Mesothelial cell of epicardium (in vitro differentiated cells): ENCODE measurements around the gene PLXNA2. TPM values are rescaled to one million over a fixed set of nuclear protein-coding genes. Genes with fewer than 3 reads are reported as not detected.

Experiments used
- DNase-seq, 2 experiments: peaks; one replicate each; pipeline ENCODE4 v3.0.0; 2021; ENCODE audit warnings: low spot score in 2 of 2; ENCODE audit not compliant: unreplicated experiment in 2 of 2
- H3K27ac Mint-ChIP-seq: 2 replicates; pipeline ENCODE4 v1.8.0; 2021; ENCODE audit warnings: mixed read lengths
- H3K27me3 Mint-ChIP-seq: 2 replicates; pipeline ENCODE4 v1.8.0; 2021; ENCODE audit warnings: low read depth, mixed read lengths
- H3K36me3 Mint-ChIP-seq: 2 replicates; pipeline ENCODE4 v1.8.0; 2021; ENCODE audit warnings: mixed read lengths
- H3K4me1 Mint-ChIP-seq: 2 replicates; pipeline ENCODE4 v1.8.0; 2021; ENCODE audit warnings: mixed read lengths
- H3K4me3 Mint-ChIP-seq: 2 replicates; pipeline ENCODE4 v1.8.0; 2021; ENCODE audit warnings: mild to moderate bottlenecking, moderate library complexity, mixed read lengths
- H3K9me3 Mint-ChIP-seq: 2 replicates; pipeline ENCODE4 v1.8.0; 2021; ENCODE audit warnings: mixed read lengths
- total RNA-seq: library from RNA; stranded (reverse); gene quantifications from 3 replicates; pipeline ENCODE4 v1.2.1, GENCODE V29; 2021
- TF ChIP-seq, protein P1 (sequence below): fragments of 200-600 bp; sonication (generic); IDR thresholded peaks from one replicate; pipeline ENCODE4 v1.5.0; 2021; ENCODE audit warnings: antibody characterized with exemption; ENCODE audit not compliant: unreplicated experiment

PLXNA2 gene
- total RNA-seq, 1 donor from 2014 or later: 14.7 TPM

DNA sequence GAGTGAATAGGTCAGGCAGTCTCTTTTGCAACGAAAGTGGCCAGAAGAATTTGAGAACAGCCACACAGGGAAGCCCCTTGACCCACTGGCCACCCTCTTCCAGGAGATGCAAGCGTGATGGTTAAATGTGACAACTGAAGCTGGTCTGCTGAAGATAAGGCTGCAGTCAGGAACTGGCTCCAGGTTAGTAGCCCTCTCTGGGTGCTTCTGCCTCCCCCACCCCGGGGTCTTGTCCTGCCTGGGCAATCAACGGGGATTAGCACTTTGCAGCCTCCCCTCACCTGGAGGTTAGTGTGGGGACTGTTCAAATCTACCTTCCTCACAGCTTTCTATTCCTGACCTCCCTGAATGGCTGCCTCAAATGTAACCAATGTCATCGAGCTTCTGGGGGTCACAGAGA lies 125.9 kb downstream of the PLXNA2 start:
- peaks cover 8% of the 10 kb centered on the region for H3K4me1 Mint-ChIP-seq
- H3K27ac Mint-ChIP-seq: no peak overlapping the region
- H3K36me3 Mint-ChIP-seq: no peaks in the 10 kb centered on the region
- TF ChIP-seq, protein P1, sequence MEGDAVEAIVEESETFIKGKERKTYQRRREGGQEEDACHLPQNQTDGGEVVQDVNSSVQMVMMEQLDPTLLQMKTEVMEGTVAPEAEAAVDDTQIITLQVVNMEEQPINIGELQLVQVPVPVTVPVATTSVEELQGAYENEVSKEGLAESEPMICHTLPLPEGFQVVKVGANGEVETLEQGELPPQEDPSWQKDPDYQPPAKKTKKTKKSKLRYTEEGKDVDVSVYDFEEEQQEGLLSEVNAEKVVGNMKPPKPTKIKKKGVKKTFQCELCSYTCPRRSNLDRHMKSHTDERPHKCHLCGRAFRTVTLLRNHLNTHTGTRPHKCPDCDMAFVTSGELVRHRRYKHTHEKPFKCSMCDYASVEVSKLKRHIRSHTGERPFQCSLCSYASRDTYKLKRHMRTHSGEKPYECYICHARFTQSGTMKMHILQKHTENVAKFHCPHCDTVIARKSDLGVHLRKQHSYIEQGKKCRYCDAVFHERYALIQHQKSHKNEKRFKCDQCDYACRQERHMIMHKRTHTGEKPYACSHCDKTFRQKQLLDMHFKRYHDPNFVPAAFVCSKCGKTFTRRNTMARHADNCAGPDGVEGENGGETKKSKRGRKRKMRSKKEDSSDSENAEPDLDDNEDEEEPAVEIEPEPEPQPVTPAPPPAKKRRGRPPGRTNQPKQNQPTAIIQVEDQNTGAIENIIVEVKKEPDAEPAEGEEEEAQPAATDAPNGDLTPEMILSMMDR: no peak
- no peak overlapping the region for H3K4me3 Mint-ChIP-seq
- DNase-seq: no peak
- no peaks in the 10 kb centered on the region for H3K9me3 Mint-ChIP-seq
- no peaks in the 10 kb centered on the region for H3K27me3 Mint-ChIP-seq

DNA sequence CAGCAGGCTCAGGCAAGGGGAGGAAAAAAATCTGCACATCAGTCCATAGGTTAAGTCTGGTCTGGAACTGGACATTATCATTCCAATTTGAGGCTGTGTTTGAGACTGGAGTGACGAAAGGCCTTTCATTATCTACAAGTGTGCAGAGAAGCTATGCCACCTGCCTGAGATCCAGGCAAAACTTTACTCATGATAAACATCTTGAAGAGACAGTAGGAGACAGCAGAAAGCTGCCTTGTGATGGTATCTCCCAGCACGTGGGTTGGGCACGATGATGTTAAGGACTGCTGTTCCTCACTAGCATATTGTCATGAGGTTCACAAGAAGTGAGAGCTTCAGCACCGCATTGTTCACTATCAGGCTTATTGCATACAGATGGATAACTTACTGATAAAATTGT lies 126.4 kb downstream of the PLXNA2 start:
- no peaks in the 10 kb centered on the region for H3K27me3 Mint-ChIP-seq
- no peak overlapping the region for H3K4me3 Mint-ChIP-seq
- H3K4me1 Mint-ChIP-seq: peaks cover 8% of the 10 kb centered on the region
- H3K9me3 Mint-ChIP-seq: no peaks in the 10 kb centered on the region
- DNase-seq: no peak
- no peaks in the 10 kb centered on the region for H3K36me3 Mint-ChIP-seq
- no peak overlapping the region for H3K27ac Mint-ChIP-seq
- TF ChIP-seq, protein P1: no peak

DNA sequence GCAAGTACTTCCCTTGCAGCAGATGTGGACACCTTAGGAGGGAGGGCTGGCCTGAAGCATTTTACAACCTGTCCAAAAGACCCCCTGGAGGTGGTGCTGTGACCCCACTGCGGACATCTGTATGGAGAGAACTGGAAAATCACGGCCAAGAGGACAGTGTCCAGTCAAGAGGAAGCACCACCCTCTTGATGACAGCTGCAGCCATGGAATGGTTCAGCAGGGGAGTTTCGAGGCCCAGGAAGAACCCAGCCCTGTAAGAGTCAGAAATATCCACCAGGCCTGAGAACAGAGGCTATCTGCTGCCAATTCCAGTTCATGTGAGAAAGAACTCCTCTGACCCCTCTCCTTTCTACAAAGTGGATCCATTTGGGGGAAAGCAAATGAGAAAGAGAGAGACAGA lies 126.8 kb downstream of the PLXNA2 start:
- DNase-seq: no peak
- Mint-ChIP-seq H3K27ac (no peak overlapping the region), H3K27me3 (no peaks in the 10 kb centered on the region), H3K4me3 (no peak overlapping the region), H3K36me3 (no peaks in the 10 kb centered on the region), H3K9me3 (no peaks in the 10 kb centered on the region), H3K4me1 (peaks cover 12% of the 10 kb centered on the region)
- TF ChIP-seq, protein P1: no peak

DNA sequence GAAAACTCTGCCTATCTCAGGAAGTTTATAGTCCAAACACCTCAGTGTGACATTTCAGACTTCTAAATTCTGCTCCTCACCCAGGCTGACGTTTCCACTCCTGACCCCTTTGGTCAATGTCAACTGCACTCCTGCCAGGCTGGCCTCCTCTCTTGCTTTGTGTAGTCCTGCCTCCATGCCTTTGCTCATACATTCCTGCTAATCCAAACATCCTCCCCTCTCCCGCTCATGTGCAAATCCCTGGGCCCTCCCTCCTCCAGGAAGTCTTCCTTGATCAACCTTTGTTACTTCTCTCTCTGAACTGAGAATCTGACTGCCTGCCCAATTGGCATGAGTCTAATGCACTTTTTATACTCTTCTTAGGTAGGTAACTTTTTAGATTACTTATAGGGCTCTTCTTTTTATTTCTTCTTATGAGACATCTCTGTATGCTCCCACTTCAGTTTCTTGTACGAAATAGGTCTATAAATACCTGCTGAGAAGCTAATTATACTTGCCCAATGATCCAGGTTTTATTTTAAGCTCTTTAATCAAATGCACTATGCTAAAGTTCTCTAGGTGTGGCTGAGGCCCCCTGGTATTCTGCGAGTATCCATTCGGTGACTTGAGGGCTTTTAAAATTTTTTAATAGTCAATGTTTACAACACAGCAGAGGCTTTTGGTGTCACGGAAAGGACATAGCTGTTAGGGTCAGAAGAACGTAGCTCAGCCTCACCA lies 128.1 kb downstream of the PLXNA2 start:
- no peak for DNase-seq
- no peak overlapping the region for H3K4me3 Mint-ChIP-seq
- TF ChIP-seq, protein P1: no peak
- H3K36me3 Mint-ChIP-seq: no peaks in the 10 kb centered on the region
- no peak overlapping the region for H3K27ac Mint-ChIP-seq
- no peaks in the 10 kb centered on the region for H3K9me3 Mint-ChIP-seq
- peaks cover 21% of the 10 kb centered on the region for H3K4me1 Mint-ChIP-seq
- H3K27me3 Mint-ChIP-seq: no peaks in the 10 kb centered on the region

DNA sequence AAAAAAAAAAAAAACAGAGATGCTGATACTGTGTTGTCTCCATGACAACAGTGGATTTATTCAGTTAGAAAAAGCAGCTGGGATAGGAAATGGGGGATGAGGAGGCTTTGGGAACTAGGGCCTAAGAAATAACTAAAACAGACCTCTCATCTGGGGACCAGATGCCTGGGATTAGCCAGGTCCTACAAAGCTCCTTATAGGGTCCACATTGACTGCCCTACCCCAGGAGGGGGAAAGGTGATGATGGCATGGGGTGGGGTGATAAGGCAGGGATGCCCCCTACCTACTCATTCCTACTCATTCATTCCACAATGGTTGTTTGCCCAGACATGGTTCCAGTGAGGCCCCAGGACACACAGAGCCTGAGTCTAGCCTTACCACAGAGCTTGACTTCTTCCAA lies 131.2 kb downstream of the PLXNA2 start:
- H3K27ac Mint-ChIP-seq: no peak overlapping the region
- no peaks in the 10 kb centered on the region for H3K9me3 Mint-ChIP-seq
- H3K4me1 Mint-ChIP-seq: peaks cover 33% of the 10 kb centered on the region
- no peaks in the 10 kb centered on the region for H3K27me3 Mint-ChIP-seq
- no peak for DNase-seq
- H3K36me3 Mint-ChIP-seq: no peaks in the 10 kb centered on the region
- no peak overlapping the region for H3K4me3 Mint-ChIP-seq
- TF ChIP-seq, protein P1: no peak
